Hepatocyte (in vitro differentiated cells): ENCODE results near the gene RCOR3. TPM values are rescaled to one million over a fixed set of nuclear protein-coding genes. Genes with fewer than 3 reads are reported as not detected.

ENCODE experiments used
- DNase-seq: peaks from one replicate; pipeline ENCODE4 v3.0.0-alpha.2; 2016; ENCODE audit warnings: low spot score
- H2AFZ ChIP-seq: fragments of 200-600 bp; sonication (generic); 2 replicates; pipeline ENCODE4 v1.6.0; 2016; ENCODE audit warnings: antibody characterized with exemption, mild to moderate bottlenecking
- H3K27ac ChIP-seq: fragments of 200-600 bp; sonication (generic); 2 replicates; pipeline ENCODE4 v1.5.1; 2016; ENCODE audit warnings: mild to moderate bottlenecking
- H3K27me3 ChIP-seq: fragments of 200-600 bp; sonication (generic); 2 replicates; pipeline ENCODE4 v1.6.1; 2016
- H3K36me3 ChIP-seq: fragments of 200-600 bp; sonication (generic); replicated peaks from 2 replicates; pipeline ENCODE4 v1.5.1; 2016; ENCODE audit warnings: low read depth; ENCODE audit not compliant: insufficient read depth
- H3K4me1 ChIP-seq: fragments of 200-600 bp; sonication (generic); 2 replicates; pipeline ENCODE4 v1.5.1; 2016; ENCODE audit warnings: mild to moderate bottlenecking, moderate library complexity; ENCODE audit not compliant: insufficient read depth
- H3K4me2 ChIP-seq: fragments of 200-600 bp; sonication (generic); 2 replicates; pipeline ENCODE4 v1.6.0; 2016
- H3K4me3 ChIP-seq: fragments of 200-600 bp; sonication (generic); 2 replicates; pipeline ENCODE4 v1.5.1; 2016; ENCODE audit warnings: mild to moderate bottlenecking
- H3K79me2 ChIP-seq: fragments of 200-600 bp; sonication (generic); 2 replicates; pipeline ENCODE4 v1.6.0; 2017; ENCODE audit warnings: mild to moderate bottlenecking
- H3K9me2 ChIP-seq: fragments of 200-600 bp; sonication (generic); replicated peaks from 2 replicates; pipeline ENCODE4 v1.6.0; 2017; ENCODE audit warnings: mild to moderate bottlenecking; ENCODE audit not compliant: insufficient read depth
- H3K9me3 ChIP-seq: fragments of 200-600 bp; sonication (generic); 2 replicates; pipeline ENCODE4 v1.5.1; 2016; ENCODE audit warnings: low read depth, mild to moderate bottlenecking
- H4K20me1 ChIP-seq: fragments of 200-600 bp; sonication (generic); 2 replicates; pipeline ENCODE4 v1.6.0; 2016; ENCODE audit warnings: mild to moderate bottlenecking; ENCODE audit not compliant: insufficient read depth, poor library complexity, severe bottlenecking
- CTCF ChIP-seq: fragments of 200-600 bp; sonication (generic); IDR thresholded peaks from 2 replicates; pipeline ENCODE4 v1.5.1; 2016; ENCODE audit warnings: antibody characterized with exemption, mild to moderate bottlenecking; ENCODE audit not compliant: poor library complexity
- EZH2 ChIP-seq: fragments of 200-600 bp; sonication (generic); IDR thresholded peaks from 2 replicates; pipeline ENCODE4 v1.6.1; 2016; ENCODE audit warnings: antibody characterized with exemption, mild to moderate bottlenecking, borderline replicate concordance
- EZH2phosphoT487 ChIP-seq: fragments of 200-600 bp; sonication (generic); IDR thresholded peaks from one replicate; pipeline ENCODE4 v1.6.1; 2018; ENCODE audit warnings: antibody characterized with exemption, mild to moderate bottlenecking, low read depth, moderate library complexity; ENCODE audit not compliant: unreplicated experiment, severe bottlenecking
- WGBS: methylation state at CpG from one replicate; pipeline ENCODE4 v1.1.6; 2016; ENCODE audit warnings: low lambda C conversion rate; ENCODE audit errors: missing lambda C conversion rate; 5-methylcytosine and 5-hydroxymethylcytosine counted together
- polyA plus RNA-seq: library from polyadenylated mRNA; unstranded; fragments of >200 nt; fragmentation: Nextera tagmentation; extraction: Ambion mirVana; gene quantifications from 2 replicates; pipeline ENCODE4 v1.2.1, GENCODE V29; 2016
- total RNA-seq: library from RNA; depleted of rRNA; stranded (reverse); fragments of >200 nt; gene quantifications from 2 replicates; pipeline ENCODE4 v1.2.3, GENCODE V29; 2014

Gene RCOR3
- total and polyA plus RNA-seq, 2 experiments from 2014 or later, result 25.0 to 39.6 TPM

- no peak overlapping the region for H2AFZ ChIP-seq
- WGBS, result 7% methylated on average over 2 of the region's 2 CpGs
Measured at GRCh38 chr1:211257826-211258225, 1.3 kb upstream of the RCOR3 start.

GRCh38 chr1:211258310-211258755, 833 bp upstream of the RCOR3 start:
- Histone ChIP-seq H2AFZ (peak overlapping the region; percentile 82), H3K27me3 (no peaks in the 10 kb centered on the region)
- 1% methylated on average over 17 of the region's 17 CpGs for WGBS

More at GRCh38 chr1:211257826-211258225, 1.3 kb upstream of the RCOR3 start:
- Histone ChIP-seq H3K36me3 (no peaks in the 10 kb centered on the region), H3K27me3 (no peaks in the 10 kb centered on the region), H3K9me2 (no peaks in the 10 kb centered on the region), H3K4me2 (peak overlapping the region; percentile 88), H3K79me2 (peaks cover 22% of the 10 kb centered on the region), H3K4me3 (peak overlapping the region; percentile 74), H3K9me3 (no peaks in the 10 kb centered on the region), H3K4me1 (peaks cover 21% of the 10 kb centered on the region), H3K27ac (peak overlapping the region; percentile 99), H4K20me1 (peaks cover 5% of the 10 kb centered on the region)
- DNase-seq, result no peak
- no peak for TF ChIP-seq EZH2
- TF ChIP-seq EZH2phosphoT487, result no peak
- no peak for TF ChIP-seq CTCF

GRCh38 chr1:211259638-211260126, 516 bp downstream of the RCOR3 start:
- Histone ChIP-seq H3K4me1 (peaks cover 21% of the 10 kb centered on the region), H3K27me3 (no peaks in the 10 kb centered on the region), H3K36me3 (no peaks in the 10 kb centered on the region), H4K20me1 (peaks cover 5% of the 10 kb centered on the region), H3K9me2 (no peaks in the 10 kb centered on the region), H3K79me2 (peaks cover 38% of the 10 kb centered on the region), H3K27ac (peak overlapping the region; percentile 99), H2AFZ (peak overlapping the region; percentile 100), H3K4me2 (peak overlapping the region; percentile 85), H3K4me3 (peak overlapping the region; percentile 96), H3K9me3 (no peaks in the 10 kb centered on the region)
- 1% methylated on average over 18 of the region's 39 CpGs for WGBS
- DNase-seq, result peak; percentile 86
- TF ChIP-seq CTCF (no peak), EZH2phosphoT487 (no peak), EZH2 (no peak)

More at GRCh38 chr1:211258310-211258755, 833 bp upstream of the RCOR3 start:
- Histone ChIP-seq H3K4me2 (peak overlapping the region; percentile 88), H3K4me3 (peak overlapping the region; percentile 74), H3K9me2 (no peaks in the 10 kb centered on the region), H3K27ac (peak overlapping the region; percentile 99), H3K4me1 (peaks cover 21% of the 10 kb centered on the region), H3K79me2 (peaks cover 25% of the 10 kb centered on the region), H3K36me3 (no peaks in the 10 kb centered on the region), H4K20me1 (peaks cover 5% of the 10 kb centered on the region), H3K9me3 (no peaks in the 10 kb centered on the region)
- TF ChIP-seq EZH2 (no peak), EZH2phosphoT487 (no peak), CTCF (no peak)
- peak; percentile 91 for DNase-seq
